Middle frontal gyrus (tissue), 1 donor: ENCODE measurements around the gene PDE7B.

Source experiments
- DNase-seq: peaks from one replicate; pipeline ENCODE4 v3.0.0-alpha.2; 2015; ENCODE audit warnings: low spot score; ENCODE audit errors: extremely low spot score

The PDE7B gene

DNA sequence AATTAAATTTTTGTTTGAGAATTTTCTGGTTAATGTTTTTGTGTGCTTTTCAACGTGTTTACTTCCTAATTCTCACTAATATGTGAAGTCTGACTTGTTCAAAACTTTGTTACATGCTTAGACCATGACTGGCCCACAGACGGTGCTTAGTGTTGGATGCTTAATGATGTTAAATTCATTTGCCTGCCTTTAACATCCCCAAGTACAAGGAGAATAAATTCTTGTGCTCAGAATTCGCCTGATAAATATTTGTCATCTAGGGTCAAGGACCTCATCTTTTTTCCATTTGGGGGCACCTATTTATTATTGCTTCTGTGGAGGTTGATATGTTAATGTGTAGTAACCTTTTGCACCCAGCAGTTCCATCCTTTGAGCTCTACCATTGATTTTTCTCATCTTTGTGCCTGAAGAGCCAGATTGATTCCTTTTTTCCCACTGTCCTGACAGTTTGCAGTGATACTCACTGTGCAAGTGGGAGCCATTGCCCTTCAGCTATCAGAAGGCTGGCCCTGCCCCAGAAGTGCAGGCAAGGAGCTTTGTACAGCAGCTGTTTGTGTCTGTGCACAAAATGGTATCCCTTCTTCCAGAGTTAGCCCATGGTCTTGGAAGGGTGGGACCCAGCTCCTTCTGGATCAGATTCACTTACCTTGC, 170.8 kb downstream of the PDE7B start:
- no peak for DNase-seq

DNA sequence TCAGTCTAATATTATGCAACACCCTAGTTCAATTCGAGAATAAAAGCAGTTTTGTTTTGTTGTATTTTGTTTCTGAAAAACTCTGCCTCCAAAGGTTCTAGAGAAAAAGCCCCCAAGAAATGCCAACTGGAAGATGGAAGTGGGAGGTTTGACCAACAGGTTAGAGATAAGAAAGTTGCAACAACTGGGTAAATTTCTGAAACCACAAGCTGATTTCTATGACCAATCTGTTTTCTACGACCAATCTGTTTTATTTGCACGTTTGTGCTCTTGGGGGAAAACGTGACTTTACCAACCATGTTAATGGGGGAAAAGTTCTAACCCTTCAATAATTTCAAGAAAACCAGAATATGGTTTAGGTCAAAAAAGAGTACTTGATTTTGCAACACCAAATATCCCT, 173.2 kb downstream of the PDE7B start:
- DNase-seq = no peak

DNA sequence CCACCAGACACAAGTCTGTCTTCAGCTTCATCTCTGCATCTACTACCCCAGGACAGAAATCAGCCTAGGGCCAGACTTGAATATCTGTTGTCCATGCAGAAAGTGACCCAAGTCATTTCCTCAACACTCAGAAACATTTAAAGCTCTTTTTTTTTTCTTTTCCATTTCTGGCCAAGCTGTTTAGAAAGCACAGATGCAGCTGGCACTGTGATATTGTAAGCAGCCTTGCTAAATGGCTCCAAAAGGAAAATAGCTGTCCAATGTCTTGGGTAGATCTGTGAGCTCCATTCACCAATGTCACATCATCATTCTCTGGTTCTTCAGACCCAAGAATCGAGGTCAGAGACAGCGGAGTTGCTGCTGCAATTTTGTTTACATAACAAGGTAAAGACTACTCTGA, 174.2 kb downstream of the PDE7B start:
- DNase-seq = no peak

GRCh38 chr6:136030131-136030530, 178.6 kb downstream of the PDE7B start:
- no peak for DNase-seq

DNA sequence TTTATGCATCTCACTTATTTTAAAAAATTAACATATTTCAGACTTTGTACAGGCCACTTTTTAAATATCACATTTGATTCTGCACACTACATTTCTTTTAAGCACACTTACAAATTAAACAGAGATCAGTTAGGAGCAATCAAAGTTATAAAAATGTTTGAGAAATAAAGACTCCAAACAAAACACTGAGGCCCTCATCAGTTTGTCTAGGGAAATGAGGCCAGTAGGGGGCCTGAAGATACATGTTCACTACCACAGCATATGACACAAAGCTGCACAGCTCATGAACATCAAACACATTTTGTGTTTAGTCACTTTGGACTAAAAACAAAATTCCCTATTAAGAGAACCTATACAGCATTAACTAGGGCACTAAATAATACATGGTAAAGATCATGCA, 180.5 kb downstream of the PDE7B start:
- DNase-seq = no peak

- no peak for DNase-seq
Measured at GRCh38 chr6:136033416-136033815, 181.9 kb downstream of the PDE7B start.

DNA sequence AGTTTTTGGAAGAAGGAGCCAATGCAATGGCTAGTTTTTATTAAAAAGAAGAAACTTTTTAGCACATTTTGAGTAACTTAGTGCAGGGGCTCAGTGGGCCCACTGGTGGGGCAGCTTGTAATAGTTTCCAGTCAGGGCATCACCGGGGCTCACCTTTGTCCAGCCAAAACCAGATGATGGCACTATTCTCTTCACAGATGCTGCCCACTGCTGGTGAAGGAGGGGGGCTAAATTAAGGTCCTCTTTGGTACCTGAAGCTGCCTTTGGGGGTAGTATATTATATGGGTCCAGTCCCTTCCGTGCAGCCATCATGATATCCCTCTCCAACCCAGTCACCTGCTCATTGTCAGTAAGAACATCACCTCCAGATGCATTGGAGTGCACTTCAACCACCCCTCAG, 182.9 kb downstream of the PDE7B start:
- no peak for DNase-seq

GRCh38 chr6:136035378-136036070, 184.0 kb downstream of the PDE7B start:
- DNase-seq = no peak

GRCh38 chr6:136036071-136036380, 184.5 kb downstream of the PDE7B start:
- no peak for DNase-seq

DNA sequence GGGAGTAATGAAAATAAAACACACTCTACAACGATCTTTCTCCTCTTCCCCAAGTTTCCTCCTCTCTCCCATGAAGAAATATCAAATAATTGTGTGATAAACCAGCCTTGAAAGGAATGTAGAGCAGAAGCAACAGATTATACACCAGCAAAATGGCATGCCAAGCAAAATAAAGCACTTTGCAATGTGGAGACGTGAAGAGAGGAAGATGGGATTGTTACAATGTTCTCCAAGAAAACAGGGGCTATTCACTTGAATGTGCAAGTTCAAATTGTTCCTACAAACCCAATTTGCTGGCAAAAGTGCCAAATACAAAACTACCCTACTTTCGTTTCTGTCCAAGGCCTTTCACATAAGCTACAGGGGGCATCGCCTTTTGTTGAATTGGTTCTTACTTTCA, 185.1 kb downstream of the PDE7B start:
- no peak for DNase-seq

DNA sequence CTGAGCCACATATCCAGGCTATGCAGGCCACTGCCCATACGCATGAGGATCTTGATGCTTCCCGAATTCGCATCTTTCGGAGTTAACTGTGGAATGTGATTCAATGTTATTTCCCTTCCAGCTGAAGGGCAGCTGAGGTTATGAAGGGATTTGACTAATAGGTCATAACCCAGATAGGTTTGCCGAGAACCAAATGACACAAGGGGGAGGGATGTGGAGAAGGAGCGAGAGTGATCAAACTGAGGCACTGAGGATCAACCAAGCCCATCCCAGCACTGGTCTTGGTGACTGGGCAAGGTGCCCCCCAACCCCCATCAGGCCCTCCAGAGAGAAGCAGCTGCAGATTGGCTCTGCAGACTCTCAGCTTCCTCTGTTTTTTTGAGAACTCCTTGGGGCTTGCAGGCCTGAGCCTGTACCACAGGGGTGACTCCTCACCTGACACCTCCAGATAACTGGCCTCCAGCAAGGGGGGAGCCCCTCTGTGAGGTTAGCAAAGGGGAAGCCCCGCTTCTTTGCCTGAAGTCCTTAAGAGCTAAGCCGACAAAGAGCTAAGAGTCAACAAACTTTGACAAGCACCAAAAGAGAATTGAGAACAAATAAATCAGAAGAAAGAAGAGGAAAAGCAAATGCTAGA, 185.9 kb downstream of the PDE7B start:
- DNase-seq = no peak

DNA sequence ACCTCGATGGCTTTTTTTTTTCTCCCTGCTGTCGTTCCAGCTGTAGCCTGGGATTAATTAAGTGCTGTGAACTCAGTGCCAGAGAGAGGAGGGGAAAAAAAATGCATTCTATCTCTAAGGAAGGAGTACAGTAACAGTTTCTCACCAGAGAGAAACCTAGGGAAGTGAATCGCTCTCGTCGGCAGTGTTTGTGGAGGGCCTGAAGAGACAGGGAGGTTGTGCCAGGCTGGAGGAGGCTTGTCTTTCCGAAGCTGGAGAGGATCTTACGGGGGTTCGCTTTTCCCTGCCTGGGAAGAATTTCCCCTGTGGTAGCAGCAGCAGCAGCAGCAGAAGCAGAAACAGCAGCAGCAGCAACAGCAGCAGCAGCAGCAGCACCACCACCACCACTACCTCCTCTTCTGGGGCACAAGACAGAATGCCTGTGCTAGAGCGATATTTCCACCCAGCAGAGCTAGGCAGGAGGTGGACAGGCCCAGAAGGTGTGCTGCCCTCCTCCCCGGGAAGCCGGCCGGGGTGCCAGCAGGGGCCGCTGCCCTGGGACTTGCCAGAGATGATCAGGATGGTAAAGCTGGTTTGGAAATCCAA, 186.5 kb downstream of the PDE7B start:
- no peak for DNase-seq

- no peak for DNase-seq
Measured at GRCh38 chr6:136038531-136038930, 187.0 kb downstream of the PDE7B start.

GRCh38 chr6:136039185-136039584, 187.7 kb downstream of the PDE7B start:
- no peak for DNase-seq

- no peak for DNase-seq
Measured at GRCh38 chr6:136050475-136050874, 199.0 kb downstream of the PDE7B start.

DNA sequence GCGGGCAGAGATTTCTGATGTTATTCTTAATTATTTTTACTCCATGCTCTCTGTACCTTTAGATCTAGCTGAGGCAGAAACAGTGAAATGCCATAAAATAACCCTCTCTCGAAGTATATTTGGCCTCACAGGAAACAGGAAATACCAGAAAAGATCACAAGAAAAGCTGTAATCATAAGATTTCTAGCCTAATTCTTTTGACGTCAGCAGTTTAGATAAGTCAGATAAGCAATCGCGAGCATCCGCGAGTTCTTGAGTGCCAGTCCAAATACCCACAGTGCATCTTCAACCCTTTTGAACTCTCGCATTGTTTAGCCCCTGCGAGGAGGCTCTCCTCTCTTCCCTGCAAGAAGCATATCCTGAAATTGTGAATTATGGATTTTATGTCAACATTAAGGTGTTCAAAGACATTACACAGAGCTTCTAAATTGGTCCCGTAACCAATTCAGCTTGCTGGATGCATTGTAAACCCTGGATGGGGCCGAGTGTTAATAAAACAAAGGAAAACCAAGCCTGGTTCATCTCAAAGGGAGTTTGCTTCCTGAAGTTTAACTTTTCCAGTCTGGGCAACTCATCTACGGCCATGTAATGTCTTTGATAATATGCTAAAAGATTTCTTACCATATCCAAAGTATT, 199.8 kb downstream of the PDE7B start:
- DNase-seq = no peak

DNA sequence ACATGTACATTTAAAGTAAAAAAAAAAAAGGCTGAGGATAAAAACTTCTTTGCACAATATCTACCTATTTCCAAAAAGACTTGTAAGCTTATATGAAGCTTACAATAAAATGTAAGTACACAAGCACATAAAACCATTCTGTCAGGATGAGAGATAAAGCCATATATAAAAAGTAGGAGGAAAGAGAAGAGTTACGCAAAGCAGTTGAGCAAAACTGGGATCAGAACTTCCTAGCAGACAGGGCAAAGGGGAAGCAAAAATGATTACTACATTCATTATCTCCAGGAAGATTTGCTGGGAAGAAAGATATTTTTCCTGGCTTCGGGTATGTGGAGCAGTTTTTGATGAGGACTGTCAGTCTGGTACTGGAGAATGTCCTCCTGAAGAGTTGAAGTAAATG, 200.5 kb downstream of the PDE7B start:
- DNase-seq = no peak

GRCh38 chr6:136058852-136059251, 207.4 kb downstream of the PDE7B start:
- no peak for DNase-seq

GRCh38 chr6:136059308-136059707, 207.8 kb downstream of the PDE7B start:
- DNase-seq = no peak

DNA sequence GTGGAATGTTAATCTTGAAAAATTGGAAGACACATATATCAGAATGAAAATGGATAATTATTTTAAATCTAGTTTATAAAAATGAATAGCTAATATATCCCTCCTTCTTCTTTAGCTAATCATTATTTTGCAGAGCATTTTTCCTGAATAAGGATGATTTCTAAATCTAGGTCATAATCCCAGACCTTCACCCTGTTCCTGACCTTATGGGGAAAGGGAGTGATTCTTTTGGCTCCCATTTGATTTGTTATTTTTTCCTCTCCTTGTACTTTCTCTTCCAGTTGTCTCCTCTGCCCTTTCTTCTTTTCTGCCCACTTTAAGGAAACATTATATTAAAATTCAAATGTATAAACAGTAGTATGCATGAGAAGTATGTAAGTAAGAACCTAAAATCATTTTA, 208.6 kb downstream of the PDE7B start:
- no peak for DNase-seq

GRCh38 chr6:136060759-136061158, 209.3 kb downstream of the PDE7B start:
- DNase-seq = no peak

DNA sequence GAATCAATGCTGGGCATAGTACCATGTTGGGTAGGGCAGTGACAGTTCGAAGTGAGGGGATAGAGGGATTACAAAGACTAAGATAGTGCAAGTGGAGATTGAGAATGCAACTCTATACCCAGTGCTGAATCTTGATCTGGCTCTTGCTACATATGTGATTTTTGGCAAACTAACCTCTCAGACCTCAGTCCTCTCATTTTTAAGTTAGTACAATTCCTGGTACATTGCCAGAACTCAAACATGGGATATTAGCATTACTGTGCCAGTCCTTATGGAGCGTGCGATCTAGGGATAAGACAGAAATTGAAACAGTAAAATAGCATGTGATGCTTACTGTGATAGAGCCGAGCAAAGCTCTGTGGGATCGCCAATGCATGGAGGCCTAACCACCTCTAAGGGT, 210.2 kb downstream of the PDE7B start:
- no peak for DNase-seq
